Small intestine (tissue), 7 donors: ENCODE measurements around the gene IL31. TPM values are rescaled to one million over a fixed set of nuclear protein-coding genes. Genes with fewer than 3 reads are reported as not detected.

Experiments used
- DNase-seq, 2 donors: peaks; one replicate each; pipeline versions ENCODE4 v3.0.0 to v3.0.0-alpha.2; 2013
- FAIRE-seq: peaks from 2 replicates; lab custom pipeline; 2012; peaks lifted over from hg19 to GRCh38; lab: Jason Lieb, UNC
- H3K27ac ChIP-seq, 3 donors: one replicate each; pipeline ENCODE4 v1.5.1; 2013; ENCODE audit warnings: low read length in 2 of 3, mild to moderate bottlenecking in 2 of 3, control low read depth in 1 of 3, inconsistent platforms in 1 of 3, low read depth in 1 of 3, moderate library complexity in 1 of 3
- H3K27me3 ChIP-seq, 3 donors: one replicate each; pipeline ENCODE4 v1.6.1; 2013; ENCODE audit warnings: low read length in 3 of 3, inconsistent platforms in 1 of 3; ENCODE audit not compliant: control insufficient read depth in 3 of 3, insufficient read depth in 3 of 3
- H3K36me3 ChIP-seq, 3 donors: one replicate each; pipeline ENCODE4 v1.6.1; 2013; ENCODE audit warnings: low read length in 3 of 3, inconsistent platforms in 1 of 3, low read depth in 1 of 3, mild to moderate bottlenecking in 1 of 3, moderate library complexity in 1 of 3; ENCODE audit not compliant: control insufficient read depth in 3 of 3, insufficient read depth in 2 of 3
- H3K4me1 ChIP-seq, 3 donors: one replicate each; pipeline ENCODE4 v1.6.1; 2013; ENCODE audit warnings: low read length in 2 of 3, inconsistent platforms in 1 of 3, low read depth in 1 of 3, mild to moderate bottlenecking in 1 of 3, moderate library complexity in 1 of 3; ENCODE audit not compliant: control insufficient read depth in 3 of 3, insufficient read depth in 2 of 3
- H3K4me3 ChIP-seq, 3 donors: one replicate each; pipeline ENCODE4 v1.5.1; 2013; ENCODE audit warnings: low read length in 3 of 3, control low read depth in 1 of 3, inconsistent platforms in 1 of 3, low read depth in 1 of 3, mild to moderate bottlenecking in 1 of 3, moderate library complexity in 1 of 3
- H3K9me3 ChIP-seq, 2 donors: one replicate each; pipeline ENCODE4 v1.6.1; 2013; ENCODE audit warnings: low read depth in 1 of 2, low read length in 1 of 2; ENCODE audit not compliant: control insufficient read depth in 2 of 2, insufficient read depth in 1 of 2
- WGBS, 3 donors: extraction: QIAGEN DNeasy Blood & Tissue Kit; methylation state at CpG; one replicate each; pipeline ENCODE4 v1.1.7; 2013; 5-methylcytosine and 5-hydroxymethylcytosine counted together
- polyA plus RNA-seq, 4 donors: library from polyadenylated mRNA; stranded (reverse) in 3 of 4; unstranded in 1 of 4; fragments of 200-250 nt in 3 of 4; fragments of 120-200 nt in 1 of 4; gene quantifications; one replicate each; pipeline versions ENCODE4 v1.2.1 to v1.2.3, GENCODE V29; 2013
- donor health status: healthy with polysubstance abuse.
- donor health status: control.
- donor health status: control.
- donor health status: Bipolar disorder and iron deficiency.
- donor health status: healthy.

Gene IL31
- polyA plus RNA-seq, 4 donors, result not detected

DNA sequence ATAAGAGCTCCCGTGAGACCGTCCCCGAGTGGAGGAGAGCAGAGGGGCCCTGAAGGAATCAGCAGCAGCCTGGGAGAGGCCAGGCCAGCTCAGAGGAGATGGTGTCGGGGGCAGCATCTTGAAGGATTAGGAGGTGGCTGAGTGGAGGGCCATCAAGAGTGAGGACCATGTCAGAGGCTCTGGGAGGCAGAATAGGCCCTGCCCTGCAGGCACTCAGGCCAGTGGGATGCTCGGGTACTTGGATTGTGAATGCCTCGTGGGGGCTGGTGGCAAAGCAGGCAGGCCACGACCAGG is 47.7 kb downstream of the IL31 start:
- Histone ChIP-seq H3K9me3 (no peaks in the 10 kb centered on the region), H3K36me3 (peaks cover 12 to 68% (median 13%) of the 10 kb centered on the region in 3 donors), H3K4me3 (no peak overlapping the region), H3K27me3 (no peaks in the 10 kb centered on the region), H3K27ac (peak overlapping the region in 1 of 3 donors; percentile 8), H3K4me1 (peaks cover 2 to 30% (median 8%) of the 10 kb centered on the region in 3 donors)
- DNase-seq (no peak), FAIRE-seq (no peak)
- WGBS, 3 donors, result 33 to 59% (median 42%) methylated on average over 7 of the region's 7 CpGs

DNA sequence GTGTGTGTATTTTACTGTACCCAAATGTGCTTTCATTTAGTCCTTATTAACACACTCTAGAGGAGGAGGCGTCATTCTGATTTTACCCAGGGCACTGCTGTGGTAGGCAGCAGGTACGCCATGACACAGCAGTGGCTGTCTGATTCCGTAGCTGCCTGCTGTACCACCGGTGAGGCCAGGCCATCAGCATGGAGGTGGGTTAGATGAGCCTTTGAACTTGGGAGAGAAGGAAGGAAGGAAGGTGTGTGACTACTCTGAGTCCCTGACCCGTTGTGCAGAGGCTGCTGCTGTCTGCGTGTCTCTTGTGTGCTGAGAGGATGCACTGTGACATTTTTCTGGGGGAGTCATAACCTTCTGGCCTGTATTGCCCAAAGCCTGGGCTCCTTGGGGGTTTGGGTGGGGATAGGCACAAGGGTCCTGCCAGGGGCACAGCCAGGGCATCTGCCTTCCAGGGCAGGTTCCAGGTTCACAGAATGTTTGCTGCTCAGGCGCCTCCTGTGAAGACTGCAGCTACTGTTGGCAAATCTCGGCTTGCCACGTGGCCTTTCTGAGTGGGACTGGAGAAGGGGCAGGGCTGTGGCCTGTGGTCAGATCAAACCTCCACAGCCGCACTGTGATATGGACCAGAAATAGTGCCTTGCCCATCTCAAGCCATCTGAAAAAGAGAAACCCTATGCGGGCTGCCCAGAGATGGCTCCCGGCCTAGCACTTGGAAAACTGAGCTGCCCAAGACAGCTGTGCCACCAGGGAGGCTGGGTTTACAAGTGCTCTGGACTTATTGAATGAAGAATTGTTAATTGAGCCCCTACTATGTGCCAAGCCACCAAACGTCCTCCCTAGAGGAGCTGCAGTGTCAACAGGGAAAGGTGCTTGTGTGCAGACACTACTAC is 48.3 kb downstream of the IL31 start:
- H3K36me3 ChIP-seq, result peaks cover 12 to 62% (median 13%) of the 10 kb centered on the region in 3 donors
- H3K4me1 ChIP-seq, result peaks cover 2 to 30% (median 8%) of the 10 kb centered on the region in 3 donors
- no peaks in the 10 kb centered on the region for H3K9me3 ChIP-seq
- H3K27me3 ChIP-seq, result no peaks in the 10 kb centered on the region
- DNase-seq, result no peak
- peak overlapping the region in 1 of 3 donors; percentile 8 for H3K27ac ChIP-seq
- FAIRE-seq, result no peak
- no peak overlapping the region for H3K4me3 ChIP-seq
- 33 to 60% (median 39%) methylated on average over 13 of the region's 13 CpGs for WGBS, 3 donors

- DNase-seq (no peak), FAIRE-seq (no peak)
- WGBS, 3 donors, result 57 to 79% (median 63%) methylated on average over 8 to 10 of the region's 14 CpGs
- H3K9me3 ChIP-seq, result no peaks in the 10 kb centered on the region
- H3K4me3 ChIP-seq, result no peak overlapping the region
- H3K27ac ChIP-seq, result no peak overlapping the region
- H3K4me1 ChIP-seq, result peaks cover 2 to 30% (median 8%) of the 10 kb centered on the region in 3 donors
- H3K36me3 ChIP-seq, result peaks cover 5 to 55% (median 8%) of the 10 kb centered on the region in 3 donors
- no peaks in the 10 kb centered on the region for H3K27me3 ChIP-seq
Observed at GRCh38 chr12:122124370-122124769, 49.7 kb downstream of the IL31 start.

GRCh38 chr12:122123761-122124145 is 50.3 kb downstream of the IL31 start:
- 67 to 76% (median 69%) methylated on average over 8 to 9 of the region's 9 CpGs for WGBS, 3 donors
- peaks cover 2 to 49% (median 6%) of the 10 kb centered on the region in 3 donors for H3K36me3 ChIP-seq
- peaks cover 2 to 30% (median 8%) of the 10 kb centered on the region in 3 donors for H3K4me1 ChIP-seq
- no peak overlapping the region for H3K4me3 ChIP-seq
- H3K27ac ChIP-seq, result no peak overlapping the region
- no peak for DNase-seq
- no peaks in the 10 kb centered on the region for H3K9me3 ChIP-seq
- no peak for FAIRE-seq
- H3K27me3 ChIP-seq, result no peaks in the 10 kb centered on the region

- no peaks in the 10 kb centered on the region for H3K27me3 ChIP-seq
- H3K4me1 ChIP-seq, result peaks cover 2 to 30% (median 8%) of the 10 kb centered on the region in 3 donors
- no peak overlapping the region for H3K4me3 ChIP-seq
- DNase-seq (peak; percentile 84 to 85), FAIRE-seq (no peak)
- H3K27ac ChIP-seq, result peak overlapping the region; percentile 6 to 30 (median 12)
- WGBS, 3 donors, result 7 to 17% (median 12%) methylated on average over 22 of the region's 22 CpGs
- no peaks in the 10 kb centered on the region for H3K9me3 ChIP-seq
- H3K36me3 ChIP-seq, result peaks cover 0 to 44% (median 5%) of the 10 kb centered on the region in 3 donors
Observed at GRCh38 chr12:122123051-122123760, 50.8 kb downstream of the IL31 start.

Other genes starting within 250 kb of the IL31 start
- gene BCL7A, start 152.3 kb downstream of the IL31 start, polyA plus RNA-seq, result 10 to 100 TPM in 1 of 4 donors, 1 to 10 TPM in 2, under 1 TPM in 1; 0.22 to 10.4 (median 3.4) TPM
- gene MLXIP, start 95.5 kb downstream of the IL31 start, polyA plus RNA-seq, result 10 to 100 TPM in 2 of 4 donors, 1 to 10 TPM in 2; 8.5 to 55.0 (median 30.5) TPM
- 1 to 10 TPM in 1 of 4 donors, under 1 TPM in 1, not detected in 2; 0.27 to 1.1 TPM for gene LRRC43, start 8.9 kb upstream of the IL31 start, polyA plus RNA-seq
- under 1 TPM; 0.27 to 0.99 (median 0.57) TPM for gene B3GNT4, start 29.5 kb upstream of the IL31 start, polyA plus RNA-seq
- gene DIABLO, start 51.8 kb upstream of the IL31 start, polyA plus RNA-seq, result 10 to 100 TPM; 54.0 to 68.4 (median 57.8) TPM
- 10 to 100 TPM in 3 of 4 donors, 1 to 10 TPM in 1; 9.4 to 19.6 (median 16.6) TPM for gene VPS33A, start 92.3 kb upstream of the IL31 start, polyA plus RNA-seq
- gene CLIP1, start 248.4 kb upstream of the IL31 start, polyA plus RNA-seq, result 10 to 100 TPM; 16.1 to 34.9 (median 19.7) TPM